ENCODE data around the gene THY1. TPM values are rescaled to one million over a fixed set of nuclear protein-coding genes. Genes with fewer than 3 reads are reported as not detected.

THY1 gene
- total and polyA plus RNA-seq, 9 of the 15 experiments (the other 6 are each of a cell fraction or from before 2014, with no cell fraction given), result 0.07 to 0.40 (median 0.16) TPM; not detected in 5

DNA sequence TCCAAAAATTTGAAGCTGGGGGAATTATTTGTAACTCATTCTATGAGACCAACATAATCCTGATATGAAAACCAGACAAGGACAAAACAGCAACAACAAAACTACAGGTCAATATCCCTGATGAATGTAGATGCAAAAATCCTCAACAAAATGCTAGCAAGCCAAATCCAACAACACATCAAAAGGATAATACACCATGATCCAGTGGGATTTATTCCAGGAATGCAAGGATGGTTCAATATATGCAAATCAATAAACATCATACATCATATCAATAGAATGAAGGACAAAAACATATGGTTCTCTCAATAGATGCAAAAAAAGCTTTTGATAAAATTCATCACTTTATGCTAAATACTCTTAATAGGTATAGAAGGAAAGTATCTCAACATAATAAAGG lies 22.1 kb downstream of the THY1 start (continued):
- no peak for TF ChIP-seq CHD4 (IDR thresholded peaks at IDR 0.05; ENCODE audit: insufficient read depth, insufficient replicate concordance, low read depth, low read length, poor library complexity, severe bottlenecking)
- TF ChIP-seq, protein P1, sequence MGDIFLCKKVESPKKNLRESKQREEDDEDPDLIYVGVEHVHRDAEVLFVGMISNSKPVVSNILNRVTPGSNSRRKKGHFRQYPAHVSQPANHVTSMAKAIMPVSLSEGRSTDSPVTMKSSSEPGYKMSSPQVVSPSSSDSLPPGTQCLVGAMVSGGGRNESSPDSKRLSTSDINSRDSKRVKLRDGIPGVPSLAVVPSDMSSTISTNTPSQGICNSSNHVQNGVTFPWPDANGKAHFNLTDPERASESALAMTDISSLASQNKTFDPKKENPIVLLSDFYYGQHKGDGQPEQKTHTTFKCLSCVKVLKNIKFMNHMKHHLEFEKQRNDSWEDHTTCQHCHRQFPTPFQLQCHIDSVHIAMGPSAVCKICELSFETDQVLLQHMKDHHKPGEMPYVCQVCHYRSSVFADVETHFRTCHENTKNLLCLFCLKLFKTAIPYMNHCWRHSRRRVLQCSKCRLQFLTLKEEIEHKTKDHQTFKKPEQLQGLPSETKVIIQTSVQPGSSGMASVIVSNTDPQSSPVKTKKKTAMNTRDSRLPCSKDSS (IDR thresholded peaks at IDR 0.05; ENCODE audit: low read depth, partially characterized antibody), result peak; percentile 62

DNA sequence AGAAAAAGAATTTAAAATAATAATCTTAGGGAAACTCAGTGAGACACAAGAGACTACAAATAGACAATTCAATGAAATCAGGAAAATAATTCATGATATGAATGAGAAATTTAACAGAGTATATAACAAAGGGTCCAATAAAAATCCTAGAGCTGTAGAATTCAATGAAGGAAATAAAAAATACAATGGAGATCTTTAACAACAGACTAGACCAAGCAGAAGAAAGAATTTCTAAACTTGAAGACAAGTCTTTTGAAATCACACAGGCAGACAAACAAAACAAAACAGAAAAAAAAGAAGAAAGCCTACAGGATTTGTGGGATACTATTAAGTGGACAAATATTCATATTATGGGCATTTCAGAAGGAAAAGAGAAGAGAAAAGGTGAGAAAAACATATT lies 25.2 kb downstream of the THY1 start:
- Histone ChIP-seq H3K4me2 (ENCODE audit: insufficient read depth, low read length) (no peak overlapping the region), H3K79me2 (ENCODE audit: control insufficient read depth, insufficient read depth, low read length) (no peaks in the 10 kb centered on the region), H3K27me3 (ENCODE audit: control insufficient read depth in 2 of 2, insufficient read depth in 2 of 2, low read length in 2 of 2) (no peaks in the 10 kb centered on the region), H3K36me3 (ENCODE audit: control insufficient read depth, insufficient read depth, low read length) (no peaks in the 10 kb centered on the region), H4K20me1 (replicated peaks; ENCODE audit: control insufficient read depth, insufficient read depth, low read length) (no peaks in the 10 kb centered on the region), H2AFZ (ENCODE audit: low read depth, low read length) (no peak overlapping the region), H3K4me1 (replicated peaks in 1 of 2; ENCODE audit: control insufficient read depth in 2 of 2, insufficient read depth in 2 of 2, low read length in 2 of 2) (peaks cover 0 to 4% of the 10 kb centered on the region in 2 experiments; a peak in 1 of 5 replicates), H3K9me3 (replicated peaks; ENCODE audit: control insufficient read depth, insufficient read depth, low read depth, low read length) (peaks cover 8% of the 10 kb centered on the region), H3K9me1 (ENCODE audit: control insufficient read depth, insufficient read depth, low read length) (no peaks in the 10 kb centered on the region), H3K27ac (ENCODE audit: extremely low read depth, low read depth, low read length) (no peak overlapping the region), H3K4me3 (no peak overlapping the region), H3K9ac (ENCODE audit: insufficient read depth in 1 of 2, low read depth in 2 of 2, low read length in 2 of 2) (no peak overlapping the region)
- in situ Hi-C loops (cut with MboI) (no loop called here), intact Hi-C loops (cut with micrococcal nuclease) (no loop called here)
- DNase-seq (ENCODE audit: extremely low read depth in 1 of 4, low spot score in 3 of 4), result no peak
- no TSS peak for BruUV-seq (replicated peaks)
- POLR2A ChIA-PET, result interaction anchor here (1.2 to 1.5 kb wide), 2 partner anchors 17 to 35 kb away, joined by 3 read pairs; no protein-coding TSS in a partner anchor
- TF ChIP-seq, protein P1 (IDR thresholded peaks at IDR 0.05; ENCODE audit: low read depth, partially characterized antibody), result peak; percentile 60
- TF ChIP-seq FOXK2 (conservative IDR thresholded peaks at IDR 0.05 in 1 of 2, IDR thresholded peaks at IDR 0.05 in 1 of 2; ENCODE audit: low read depth in 2 of 2) (no peak), PRPF4 (IDR thresholded peaks at IDR 0.05; ENCODE audit: insufficient read depth, low read depth, low read length, poor library complexity, severe bottlenecking) (no peak), TRIM28 (IDR thresholded peaks at IDR 0.05) (0 out of 2 replicates have a peak, but pooled peaks have one; percentile 70), ZNF79 (CRISPR knock-in tag; IDR thresholded peaks at IDR 0.05; ENCODE audit: low read depth) (no peak)
- no peak for FAIRE-seq
- CTCF ChIA-PET (ENCODE audit: low intra/inter-chr PET ratio), result no interaction called here
- ATAC-seq, result no peak
